GM12878 (cell line): ENCODE results near the gene NEK3. TPM values are rescaled to one million over a fixed set of nuclear protein-coding genes. Genes with fewer than 3 reads are reported as not detected.

Experiments used
- ATAC-seq: fragments of 200-7000 bp; cut with Tn5 transposase; 3 replicates; pipeline ENCODE4 v1.9.1; 2020; ENCODE audit warnings: mild to moderate bottlenecking, moderate library complexity
- BruUV-seq: library from RNA; stranded (reverse); fragments of 400-500 nt; replicated peaks from 2 replicates; lab custom pipeline; 2021; lab: Mats Ljungman, UMichigan
- CTCF ChIA-PET: fragments of 300-600 bp; sonication (Branson Sonifier 250); formaldehyde crosslinking; extraction: SDS; loops from one replicate; lab custom pipeline; 2021; ENCODE audit warnings: inconsistent platforms; lab: Yijun Ruan, JAX
- POLR2A ChIA-PET: fragments of 350-600 bp; formaldehyde crosslinking; extraction: SDS; loops from one replicate; lab custom pipeline; 2021; ENCODE audit warnings: inconsistent platforms; lab: Charles Lee
- RAD21 ChIA-PET: fragments of 300-600 bp; sonication (Branson Sonifier 250); formaldehyde crosslinking; loops from one replicate; lab custom pipeline; 2023; ENCODE audit warnings: antibody characterized with exemption; ENCODE audit not compliant: unreplicated experiment; lab: Charles Lee
- SMC1A ChIA-PET: fragments of 300-600 bp; sonication (Branson Sonifier 250); formaldehyde crosslinking; loops from one replicate; lab custom pipeline; 2023; ENCODE audit not compliant: unreplicated experiment, uncharacterized antibody; lab: Charles Lee
- DNase-seq: peaks from one replicate; pipeline ENCODE4 v3.0.0-alpha.2; 2011; ENCODE audit warnings: low read depth, low spot score
- FAIRE-seq: peaks from 3 replicates; lab custom pipeline; 2011; peaks lifted over from hg19 to GRCh38; lab: Jason Lieb, UNC
- H2AFZ ChIP-seq: 2 replicates; pipeline ENCODE4 v1.6.0; 2011; ENCODE audit warnings: low read depth, low read length, control low read depth; ENCODE audit not compliant: control insufficient read depth
- H3K27ac ChIP-seq: 2 replicates; pipeline ENCODE4 v1.5.1; 2011; ENCODE audit warnings: control low read depth; ENCODE audit not compliant: control insufficient read depth, insufficient read depth
- H3K27me3 ChIP-seq, 2 experiments: replicated peaks in 1 of 2; 2 replicates each; pipeline versions ENCODE4 v1.6.0 to v1.6.1; 2011; ENCODE audit warnings: low read length in 1 of 2; ENCODE audit not compliant: control insufficient read depth in 2 of 2, insufficient read depth in 2 of 2
- H3K36me3 ChIP-seq, 2 experiments: 2 replicates each; pipeline ENCODE4 v1.5.1; 2011; ENCODE audit warnings: low read length in 1 of 2; ENCODE audit not compliant: control insufficient read depth in 2 of 2, insufficient read depth in 2 of 2
- H3K4me1 ChIP-seq: 2 replicates; pipeline ENCODE4 v1.6.1; 2011; ENCODE audit warnings: mild to moderate bottlenecking, low read length, moderate library complexity, mixed read lengths; ENCODE audit not compliant: control insufficient read depth, insufficient read depth
- H3K4me2 ChIP-seq: 2 replicates; pipeline ENCODE4 v1.6.0; 2011; ENCODE audit warnings: control low read depth; ENCODE audit not compliant: control insufficient read depth, insufficient read depth
- H3K4me3 ChIP-seq: fragments of 200-600 bp; sonication (generic); 2 replicates; pipeline ENCODE4 v1.5.1; 2016
- H3K79me2 ChIP-seq: 2 replicates; pipeline ENCODE4 v1.6.0; 2011; ENCODE audit warnings: low read length; ENCODE audit not compliant: control insufficient read depth, insufficient read depth
- H3K9ac ChIP-seq: 2 replicates; pipeline ENCODE4 v1.8.0; 2011; ENCODE audit warnings: low read length, control low read depth, mixed read lengths; ENCODE audit not compliant: control insufficient read depth, insufficient read depth
- H3K9me3 ChIP-seq: replicated peaks from 3 replicates; pipeline ENCODE4 v1.5.1; 2011; ENCODE audit warnings: mild to moderate bottlenecking, low read length; ENCODE audit not compliant: control insufficient read depth, insufficient read depth
- H4K20me1 ChIP-seq: 2 replicates; pipeline ENCODE4 v1.6.0; 2011; ENCODE audit not compliant: control insufficient read depth, insufficient read depth
- CBFB ChIP-seq: IDR thresholded peaks from 2 replicates; pipeline ENCODE4 v1.6.1; 2016; ENCODE audit warnings: antibody characterized with exemption, low read depth
- CBX3 ChIP-seq: fragments of 200-600 bp; sonication (generic); IDR thresholded peaks from 2 replicates; pipeline ENCODE4 v1.6.1; 2016; ENCODE audit warnings: low read depth, borderline replicate concordance
- EGR1 ChIP-seq, 2 experiments: IDR thresholded peaks; 1 replicate in 1 of 2; 2 replicates in 1 of 2; pipeline ENCODE4 v1.6.1; 2011 to 2012; ENCODE audit warnings: low read depth in 2 of 2, low read length in 2 of 2, borderline replicate concordance in 1 of 2, mild to moderate bottlenecking in 1 of 2, moderate library complexity in 1 of 2
- EZH2 ChIP-seq: IDR thresholded peaks from 2 replicates; pipeline ENCODE4 v1.6.1; 2012; ENCODE audit warnings: low read depth, mild to moderate bottlenecking, control low read depth, inconsistent platforms, low read length, borderline replicate concordance; ENCODE audit not compliant: control insufficient read depth
- FOXM1 ChIP-seq: IDR thresholded peaks from 2 replicates; pipeline ENCODE4 v1.6.1; 2012; ENCODE audit warnings: low read depth, mild to moderate bottlenecking, inconsistent platforms, low read length, moderate library complexity
- IRF4 ChIP-seq: IDR thresholded peaks from 2 replicates; pipeline ENCODE4 v1.6.1; 2011; ENCODE audit warnings: low read depth, low read length
- JUND ChIP-seq: IDR thresholded peaks from 2 replicates; pipeline ENCODE4 v1.6.1; 2012; ENCODE audit warnings: low read depth, mild to moderate bottlenecking, low read length, improper control_type of control experiment, moderate library complexity
- LARP7 ChIP-seq: fragments of 450-650 bp; IDR thresholded peaks from 2 replicates; pipeline ENCODE4 v1.6.1; 2017; ENCODE audit warnings: mild to moderate bottlenecking
- NFIC ChIP-seq: IDR thresholded peaks from 2 replicates; pipeline ENCODE4 v1.6.1; 2012; ENCODE audit warnings: low read depth, mild to moderate bottlenecking, inconsistent platforms, low read length, moderate library complexity
- NFYA ChIP-seq: IDR thresholded peaks from 2 replicates; pipeline ENCODE4 v1.6.1; 2011; ENCODE audit warnings: low read depth, mild to moderate bottlenecking, low read length, improper control_type of control experiment, borderline replicate concordance
- NR2C1 ChIP-seq: fragments of 450-650 bp; IDR thresholded peaks from 2 replicates; pipeline ENCODE4 v1.6.1; 2017; ENCODE audit warnings: antibody characterized with exemption, mild to moderate bottlenecking, moderate library complexity
- POLR2AphosphoS5 ChIP-seq: IDR thresholded peaks from 2 replicates; pipeline ENCODE4 v1.6.1; 2011; ENCODE audit warnings: mild to moderate bottlenecking, low read length, inconsistent platforms
- SMC3 ChIP-seq: IDR thresholded peaks from 2 replicates; pipeline ENCODE4 v1.6.1; 2011; ENCODE audit warnings: low read length, improper control_type of control experiment, borderline replicate concordance
- YBX1 ChIP-seq: fragments of 450-650 bp; IDR thresholded peaks from 2 replicates; pipeline ENCODE4 v1.6.1; 2016; ENCODE audit warnings: antibody characterized with exemption
- WGBS: methylation state at CpG from one replicate; pipeline ENCODE4 v1.1.6; 2016; ENCODE audit warnings: low lambda C conversion rate; ENCODE audit not compliant: insufficient replicate concordance, insufficient coverage; ENCODE audit errors: missing lambda C conversion rate; 5-methylcytosine and 5-hydroxymethylcytosine counted together
- in situ Hi-C: fragments of 300-500 bp; cut with MboI; formaldehyde crosslinking; loops from 9 replicates; pipeline ENCODE4 v1.14.3; 2018; ENCODE audit warnings: mixed read lengths
- intact Hi-C: fragments of 100-400 bp; cut with micrococcal nuclease; formaldehyde crosslinking; loops from one replicate; pipeline ENCODE4 v1.14.2; 2022; ENCODE audit not compliant: unreplicated experiment
- polyA plus RNA-seq, 11 experiments: library from polyadenylated mRNA; depleted of rRNA in 4 of 11; unstranded in 6 of 11; stranded (reverse) in 5 of 11; fragments of >200 nt; fragmentation: Nextera tagmentation in 4 of 11; fragmentation: Illumina TruSeq in 1 of 11; extraction: Ambion mirVana in 4 of 11; extraction: Trizol in 1 of 11; gene quantifications; 1 replicate in 1 of 11; 2 replicates in 10 of 11; pipeline versions ENCODE4 v1.2.1 to v1.2.3, GENCODE V29; 2011 to 2016; ENCODE audit warnings: inconsistent platforms in 2 of 11, missing spikeins in 2 of 11, low read depth in 1 of 11
- total RNA-seq, 4 experiments: library from RNA; depleted of rRNA in 3 of 4; stranded (reverse); fragments of >200 nt in 3 of 4; fragmentation: Illumina TruSeq in 1 of 4; extraction: Trizol in 1 of 4; gene quantifications; 2 replicates each; pipeline versions ENCODE4 v1.2.1 to v1.2.3, GENCODE V29; 2013 to 2021
- TF ChIP-seq, protein P1 (sequence below): fragments of 450-650 bp; IDR thresholded peaks from 2 replicates; pipeline ENCODE4 v1.6.1; 2016; ENCODE audit warnings: mild to moderate bottlenecking

Gene NEK3
- total and polyA plus RNA-seq, 10 of the 15 experiments (the other 5 are each of a cell fraction or from before 2014, with no cell fraction given) = 2.9 to 9.3 (median 5.9) TPM

DNA sequence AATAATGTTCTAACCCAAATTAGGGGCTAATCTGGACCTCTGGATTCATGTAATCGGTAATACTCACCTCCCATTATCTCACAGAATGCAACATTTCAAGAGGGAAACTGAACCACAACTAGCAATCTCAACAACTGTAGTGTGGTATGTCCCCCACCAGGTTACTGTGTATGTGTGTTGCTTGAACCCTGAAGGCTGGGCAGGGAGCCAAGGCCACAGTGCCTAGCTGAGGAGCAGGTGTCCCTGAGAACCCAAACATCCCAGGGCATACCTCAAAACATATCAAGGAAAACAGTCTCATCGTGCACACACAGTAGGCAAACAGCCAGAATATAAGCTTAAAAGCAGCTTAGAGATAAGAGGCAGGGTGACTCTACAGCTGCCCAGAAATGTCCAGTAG is 20.5 kb upstream of the NEK3 start:
- FAIRE-seq (peak; percentile 84), DNase-seq (no peak), ATAC-seq (no peak)
- Histone ChIP-seq H3K4me1 (no peaks in the 10 kb centered on the region), H3K36me3 (peaks cover 0 to 6% of the 10 kb centered on the region in 2 experiments; a peak in 2 of 4 replicates), H3K27ac (no peak overlapping the region), H2AFZ (no peak overlapping the region), H3K4me3 (no peak overlapping the region), H3K79me2 (no peaks in the 10 kb centered on the region), H3K27me3 (no peaks in the 10 kb centered on the region), H3K4me2 (no peak overlapping the region), H4K20me1 (no peaks in the 10 kb centered on the region), H3K9me3 (no peaks in the 10 kb centered on the region), H3K9ac (no peak overlapping the region)
- ChIA-PET SMC1A (no interaction called here), POLR2A (no interaction called here), CTCF (interaction anchor here (0.6 kb wide), 1 partner anchor 8 kb away, joined by 3 read pairs; no protein-coding TSS in a partner anchor), RAD21 (no interaction called here)
- intact Hi-C loops (no loop called here), in situ Hi-C loops (no loop called here)
- TF ChIP-seq CBFB = no peak
- TF ChIP-seq YBX1 = no peak
- no peak for TF ChIP-seq JUND
- TF ChIP-seq EGR1 (IDR thresholded peaks at IDR 0.05; ENCODE audit: borderline replicate concordance in 1 of 2, low read depth in 2 of 2, low read length in 2 of 2) = no peak
- no peak for TF ChIP-seq CBX3
- TF ChIP-seq, protein P1, sequence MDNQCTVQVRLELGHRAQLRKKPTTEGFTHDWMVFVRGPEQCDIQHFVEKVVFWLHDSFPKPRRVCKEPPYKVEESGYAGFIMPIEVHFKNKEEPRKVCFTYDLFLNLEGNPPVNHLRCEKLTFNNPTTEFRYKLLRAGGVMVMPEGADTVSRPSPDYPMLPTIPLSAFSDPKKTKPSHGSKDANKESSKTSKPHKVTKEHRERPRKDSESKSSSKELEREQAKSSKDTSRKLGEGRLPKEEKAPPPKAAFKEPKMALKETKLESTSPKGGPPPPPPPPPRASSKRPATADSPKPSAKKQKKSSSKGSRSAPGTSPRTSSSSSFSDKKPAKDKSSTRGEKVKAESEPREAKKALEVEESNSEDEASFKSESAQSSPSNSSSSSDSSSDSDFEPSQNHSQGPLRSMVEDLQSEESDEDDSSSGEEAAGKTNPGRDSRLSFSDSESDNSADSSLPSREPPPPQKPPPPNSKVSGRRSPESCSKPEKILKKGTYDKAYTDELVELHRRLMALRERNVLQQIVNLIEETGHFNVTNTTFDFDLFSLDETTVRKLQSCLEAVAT = no peak
- no peak for TF ChIP-seq NFYA
- TF ChIP-seq FOXM1 = no peak
- TF ChIP-seq LARP7 = no peak
- TF ChIP-seq NR2C1 = no peak
- TF ChIP-seq EZH2 = no peak
- TF ChIP-seq NFIC = no peak
- TF ChIP-seq POLR2AphosphoS5 = no peak
- TF ChIP-seq IRF4 = no peak
- TF ChIP-seq SMC3 = no peak
- no TSS peak for BruUV-seq
- WGBS = 100% methylated on average over 2 of the region's 2 CpGs
